GM10847 (cell line): Measurements from ENCODE around the gene INSIG1.
A peak's percentile ranks its signal among the peaks of the same experiment; 100 is the strongest.

Source experiments
- POLR2A ChIP-seq: IDR thresholded peaks from 2 replicates; pipeline ENCODE4 v1.6.1; 2011; ENCODE audit not compliant: insufficient read length; ENCODE audit errors: extremely low read depth

The INSIG1 gene

DNA sequence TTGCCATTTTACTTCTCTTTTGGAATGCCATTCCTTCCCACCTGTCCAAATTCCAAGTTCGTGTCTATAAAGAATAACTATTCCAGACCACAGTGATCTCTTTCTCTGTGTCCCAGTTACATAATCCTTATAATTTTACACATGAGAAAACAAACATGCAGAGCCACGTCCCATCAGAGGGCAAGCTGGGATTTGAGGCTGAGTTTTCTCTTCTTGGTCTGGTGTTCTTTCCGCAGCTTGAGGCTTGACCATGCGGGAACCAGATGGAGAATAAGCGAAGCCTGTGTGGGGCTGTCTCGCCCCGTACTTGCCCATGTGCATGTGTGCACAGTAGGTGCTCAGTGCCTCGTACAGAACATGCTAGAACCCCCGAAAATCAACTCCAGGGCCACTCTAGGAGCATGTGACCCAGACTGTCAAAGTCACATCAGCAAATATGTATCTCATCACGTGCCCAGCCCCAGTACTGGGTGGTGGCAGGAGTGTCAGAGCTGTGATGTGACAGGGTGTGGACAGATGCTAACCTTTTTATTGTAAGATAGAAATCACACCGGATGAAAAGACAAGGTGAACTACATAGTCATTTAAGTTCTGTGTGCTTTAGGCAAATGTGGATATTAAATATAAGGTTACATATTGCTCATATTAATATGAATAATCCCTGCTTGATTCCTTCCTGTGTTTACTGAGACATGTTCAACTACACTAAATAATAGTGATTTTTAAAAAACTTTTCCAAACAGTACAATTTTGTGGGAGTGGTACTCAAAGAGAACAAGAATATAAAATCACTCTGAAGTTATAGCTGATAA lies 3.2 kb downstream of the INSIG1 start:
- TF ChIP-seq POLR2A, result no peak

DNA sequence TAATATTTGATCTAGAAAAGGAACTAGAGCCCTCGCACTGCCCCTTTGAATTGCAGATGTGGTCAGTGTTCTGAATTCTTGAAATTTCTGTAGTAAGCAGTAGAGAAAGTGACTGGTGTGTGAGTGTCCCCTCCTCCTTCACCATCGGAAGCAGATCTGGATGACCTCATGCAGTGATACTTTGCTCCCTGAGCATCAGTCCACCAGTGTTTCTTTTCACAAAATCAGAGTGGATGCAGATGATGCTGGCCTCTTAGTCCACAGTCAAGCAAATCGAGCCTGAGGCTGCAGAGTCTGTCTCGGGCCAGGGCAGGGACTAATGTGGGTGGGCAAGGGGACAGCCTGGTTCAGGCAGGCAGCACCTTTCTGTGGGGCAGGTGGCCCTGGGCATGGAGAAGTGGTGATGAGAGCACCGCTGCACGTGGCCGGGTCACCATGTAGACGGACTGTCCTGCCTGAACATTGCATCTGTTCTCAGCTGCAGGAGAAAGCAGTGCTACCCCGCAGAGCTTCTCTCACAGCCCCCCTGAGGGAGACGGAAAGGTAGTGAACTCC lies 5.4 kb downstream of the INSIG1 start:
- TF ChIP-seq POLR2A, result no peak

DNA sequence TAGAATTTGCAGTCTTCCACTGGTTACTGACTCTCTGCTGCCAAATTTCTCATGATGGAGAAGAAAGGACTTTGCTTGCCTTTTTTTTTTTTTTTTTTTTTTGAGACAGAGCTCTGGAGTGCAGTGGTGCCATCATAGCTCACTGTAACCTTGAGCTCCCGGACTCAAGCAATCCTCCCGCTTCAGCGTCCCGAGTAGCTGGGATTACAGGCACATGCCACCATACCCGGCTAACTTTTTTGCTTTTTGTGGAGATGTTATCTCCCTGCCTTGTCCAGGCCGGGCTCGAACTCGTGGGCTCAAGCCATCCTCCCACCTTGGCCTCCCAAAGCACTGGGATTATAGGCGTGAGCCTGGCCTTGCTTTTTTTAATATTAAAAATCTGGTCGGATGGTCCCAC lies 6.2 kb downstream of the INSIG1 start:
- TF ChIP-seq POLR2A, result no peak

DNA sequence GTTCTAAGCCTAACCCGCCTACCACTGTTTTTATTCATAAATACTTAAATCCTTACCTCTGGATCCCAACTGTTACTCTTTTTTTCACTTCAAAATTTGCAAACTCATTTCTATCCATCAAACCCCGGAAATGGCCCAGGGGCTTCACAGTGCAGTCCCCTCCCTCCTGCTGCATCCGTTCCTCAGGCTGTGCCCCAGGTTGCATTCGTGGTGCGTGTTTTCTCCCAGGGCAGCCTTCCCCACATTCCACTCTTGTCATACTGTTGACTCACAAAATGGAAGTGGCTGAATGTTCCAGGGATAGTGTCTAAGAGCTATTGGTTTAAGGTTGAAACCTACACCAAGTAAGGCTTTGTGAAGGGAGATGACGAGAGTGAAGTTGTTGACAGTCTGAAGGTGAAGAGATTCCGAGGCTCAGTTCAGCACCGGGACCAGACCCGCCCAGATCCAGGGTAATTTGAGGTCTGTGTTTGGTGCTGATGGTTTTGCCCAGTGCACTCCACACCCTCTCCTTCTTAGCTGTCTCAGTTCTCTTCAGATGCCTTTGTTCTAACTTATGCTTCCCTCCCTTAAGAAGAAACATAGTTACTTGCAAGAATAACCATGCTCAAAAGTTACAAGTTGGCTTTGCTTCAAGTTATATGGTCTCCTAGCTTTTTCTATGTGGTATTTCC lies 7.7 kb downstream of the INSIG1 start:
- no peak for TF ChIP-seq POLR2A

DNA sequence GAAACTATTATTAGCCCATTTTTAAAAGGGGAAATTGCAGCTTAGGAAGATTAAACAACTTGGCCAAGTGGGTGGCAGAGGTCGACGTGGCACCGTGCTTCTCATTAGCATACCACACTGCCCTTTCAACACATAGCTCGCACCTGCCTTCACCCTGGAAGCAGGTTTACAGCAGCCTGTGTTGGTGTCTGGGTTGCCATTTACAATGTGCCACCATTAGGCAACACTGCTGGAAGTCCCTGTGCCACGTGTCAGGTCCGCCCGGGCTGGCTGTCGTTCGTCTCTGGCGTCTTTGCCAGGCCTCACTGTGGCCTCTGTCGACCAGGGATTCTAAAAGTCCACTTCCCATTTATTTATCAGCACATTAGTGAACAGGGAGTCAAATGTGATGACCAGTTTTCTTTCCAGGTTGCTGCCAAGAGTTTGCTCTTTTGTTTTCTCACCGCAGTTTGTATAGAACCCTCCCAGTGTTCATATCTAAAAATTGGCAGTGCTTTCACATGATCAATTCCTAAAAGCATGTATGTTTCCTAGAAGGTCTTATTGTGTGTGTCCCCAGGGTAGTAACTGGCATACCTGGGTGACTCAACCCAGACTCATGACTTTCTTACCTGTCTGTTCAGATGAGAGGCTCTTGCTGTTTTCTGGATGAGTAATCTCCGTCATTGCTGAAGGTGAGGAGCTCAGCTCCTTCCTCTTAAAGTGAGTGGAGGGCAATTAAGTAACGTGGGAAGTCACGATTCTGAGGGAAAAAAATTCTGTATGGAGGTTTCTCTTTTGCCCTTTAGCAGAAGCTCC lies 9.2 kb downstream of the INSIG1 start:
- no peak for TF ChIP-seq POLR2A

DNA sequence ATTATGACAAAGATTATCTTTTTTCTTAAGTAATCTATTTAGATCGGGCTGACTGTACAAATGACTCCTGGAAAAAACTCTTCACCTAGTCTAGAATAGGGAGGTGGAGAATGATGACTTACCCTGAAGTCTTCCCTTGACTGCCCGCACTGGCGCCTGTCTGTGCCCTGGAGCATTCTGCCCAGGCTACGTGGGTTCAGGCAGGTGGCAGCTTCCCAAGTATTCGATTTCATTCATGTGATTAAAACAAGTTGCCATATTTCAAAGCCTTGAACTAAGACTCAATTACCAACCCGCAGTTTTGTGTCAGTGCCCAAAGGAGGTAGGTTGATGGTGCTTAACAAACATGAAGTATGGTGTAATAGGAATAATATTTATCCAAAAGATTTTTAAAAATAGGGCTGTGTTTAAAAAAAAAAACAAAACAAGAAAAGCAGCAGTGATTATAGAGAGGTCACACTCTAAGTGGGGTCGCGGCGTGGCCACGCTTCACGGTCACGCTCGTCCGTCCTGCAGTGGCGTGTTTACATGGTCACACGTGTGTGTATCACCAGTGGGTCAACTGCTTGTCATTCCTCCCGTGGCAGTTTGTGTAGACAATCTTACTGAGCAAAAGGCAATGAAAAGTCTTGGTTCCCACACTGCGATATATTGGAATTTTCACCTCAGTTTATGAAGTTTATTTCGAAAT lies 10.8 kb downstream of the INSIG1 start:
- TF ChIP-seq POLR2A, result peak; percentile 14

DNA sequence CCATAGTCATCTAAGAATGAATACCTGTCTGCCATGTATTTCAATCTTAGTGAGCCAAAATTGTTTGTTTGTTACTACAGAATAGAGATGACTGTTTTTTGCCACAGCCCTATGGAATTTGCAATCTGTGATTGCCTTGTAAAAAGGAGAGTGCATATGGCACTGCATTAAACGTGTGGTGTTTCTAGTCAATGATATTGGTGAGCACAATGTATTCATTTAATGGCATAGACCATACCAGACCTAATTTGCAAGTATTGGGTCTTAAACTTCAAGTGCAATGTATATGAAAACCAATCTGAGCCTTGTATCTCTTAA lies 11.3 kb downstream of the INSIG1 start:
- peak; percentile 5 for TF ChIP-seq POLR2A

DNA sequence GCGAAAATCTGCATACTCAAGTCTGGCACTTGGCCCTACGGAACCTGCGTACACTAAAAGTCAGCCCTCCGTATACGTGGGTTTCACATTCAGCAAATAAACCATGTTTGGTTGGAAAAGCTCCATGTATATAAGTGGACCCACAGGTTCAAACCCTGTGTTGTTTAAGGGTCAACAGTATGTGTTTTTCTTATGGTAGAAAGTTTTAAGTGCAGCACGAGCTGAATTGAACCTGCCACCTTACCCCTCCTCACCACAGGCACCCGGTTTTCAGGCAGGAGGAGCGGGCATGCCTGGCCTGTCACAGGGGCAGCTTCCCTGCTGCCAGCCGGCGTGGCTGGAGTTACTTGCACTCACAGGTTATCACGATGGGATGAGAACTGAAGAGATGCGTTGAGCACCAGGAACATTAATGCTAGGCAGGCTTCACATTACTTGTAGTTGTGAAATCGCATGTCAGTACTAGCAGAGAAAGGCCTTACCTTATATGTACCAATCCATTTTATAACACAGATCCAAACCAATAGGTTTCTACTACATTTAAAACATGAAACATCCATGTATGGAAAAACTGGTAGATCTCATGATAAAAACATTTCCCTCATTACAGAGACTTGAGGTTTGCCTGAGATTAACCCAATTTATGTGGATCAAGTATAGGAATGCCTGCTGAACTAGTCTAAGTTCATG lies 12.9 kb downstream of the INSIG1 start:
- no peak for TF ChIP-seq POLR2A

DNA sequence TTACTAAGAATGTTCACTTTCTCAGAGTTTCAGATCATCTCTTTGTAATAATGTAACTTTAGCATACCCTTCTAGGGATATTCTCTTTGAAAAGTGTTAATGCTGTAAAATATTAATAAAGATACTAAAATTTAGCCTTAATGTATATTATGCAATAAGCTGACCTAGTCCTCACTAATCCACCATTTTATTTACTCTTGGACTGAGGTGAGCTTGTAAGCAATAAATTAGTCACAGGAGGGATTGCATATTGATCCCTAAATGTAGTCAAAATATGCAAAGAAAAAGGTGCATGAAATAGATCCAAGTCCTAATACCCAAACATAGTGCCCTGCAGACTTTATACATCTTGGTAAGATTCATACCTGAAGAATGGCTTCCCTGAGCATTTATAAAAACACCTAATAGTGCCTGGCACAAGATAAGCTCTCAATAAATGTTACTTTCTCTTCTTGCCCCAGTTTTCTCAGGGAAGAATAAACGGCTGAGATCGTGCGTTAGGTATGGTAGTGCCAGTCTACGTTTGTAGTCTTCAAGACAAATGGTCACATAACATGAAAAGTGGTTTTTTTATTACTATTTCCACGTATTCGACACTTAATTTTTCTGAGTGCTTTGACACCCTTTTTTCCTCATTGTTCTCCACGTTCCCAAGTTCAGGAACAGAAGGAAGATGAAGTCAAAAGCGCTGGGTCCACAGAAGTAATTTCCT lies 14.3 kb downstream of the INSIG1 start:
- no peak for TF ChIP-seq POLR2A

DNA sequence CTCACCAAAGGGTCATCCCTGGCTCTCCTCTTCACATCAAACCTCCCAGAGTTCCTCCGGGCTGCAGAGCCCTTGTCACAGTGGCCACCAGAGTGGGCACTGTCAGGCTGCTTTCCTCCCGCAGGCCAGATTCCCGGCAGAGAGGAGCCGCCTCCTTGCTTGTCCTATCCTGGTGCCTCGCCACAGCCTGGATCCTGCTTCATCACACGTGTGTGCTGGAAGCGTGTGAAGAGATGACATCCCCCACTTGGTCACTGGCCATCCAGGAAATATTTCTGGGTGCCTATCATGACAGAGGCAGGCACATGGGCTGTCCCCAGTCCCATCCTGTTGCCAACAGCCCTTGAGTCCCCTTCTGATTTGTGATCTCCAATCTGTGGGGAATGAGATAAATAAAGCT lies 15.0 kb downstream of the INSIG1 start:
- TF ChIP-seq POLR2A, result no peak

DNA sequence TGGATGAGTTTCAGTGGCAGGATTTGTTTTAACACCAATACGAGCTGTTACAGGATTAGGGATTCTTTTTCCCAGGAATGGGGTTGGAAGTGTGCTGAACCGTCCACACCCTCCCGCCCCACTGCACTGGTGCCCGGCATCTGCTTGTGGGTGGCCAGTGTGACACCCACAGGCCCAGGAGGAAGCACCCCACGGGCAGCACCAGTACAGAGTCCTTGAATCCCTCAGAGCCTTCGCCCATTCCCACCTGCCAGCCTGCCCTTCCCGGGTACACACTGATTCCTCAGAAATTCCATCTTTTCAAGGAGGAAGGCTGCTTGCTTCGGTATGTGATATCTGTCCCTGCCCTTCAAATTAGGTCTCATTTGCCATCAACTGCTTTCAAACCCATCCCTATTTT lies 15.4 kb downstream of the INSIG1 start:
- no peak for TF ChIP-seq POLR2A

DNA sequence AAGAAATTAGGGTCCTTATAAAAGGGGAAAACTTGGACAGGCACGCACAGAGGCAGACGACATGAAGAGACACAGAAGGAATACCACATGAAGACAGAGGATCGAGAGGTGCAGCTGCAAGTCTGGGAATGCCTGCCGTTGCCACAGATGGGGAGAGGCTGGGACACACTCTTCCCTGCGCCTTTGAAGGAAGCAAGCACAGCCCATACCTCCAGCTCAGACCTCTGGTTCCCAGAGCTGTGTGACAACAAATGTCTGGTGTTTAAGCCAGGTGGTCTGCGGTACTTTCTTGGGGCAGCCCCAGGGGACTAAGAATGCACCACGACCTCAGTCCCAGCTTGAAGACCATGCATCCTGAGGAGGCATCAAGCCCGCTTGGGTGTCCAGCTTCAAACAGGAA lies 18.3 kb downstream of the INSIG1 start:
- TF ChIP-seq POLR2A, result no peak

DNA sequence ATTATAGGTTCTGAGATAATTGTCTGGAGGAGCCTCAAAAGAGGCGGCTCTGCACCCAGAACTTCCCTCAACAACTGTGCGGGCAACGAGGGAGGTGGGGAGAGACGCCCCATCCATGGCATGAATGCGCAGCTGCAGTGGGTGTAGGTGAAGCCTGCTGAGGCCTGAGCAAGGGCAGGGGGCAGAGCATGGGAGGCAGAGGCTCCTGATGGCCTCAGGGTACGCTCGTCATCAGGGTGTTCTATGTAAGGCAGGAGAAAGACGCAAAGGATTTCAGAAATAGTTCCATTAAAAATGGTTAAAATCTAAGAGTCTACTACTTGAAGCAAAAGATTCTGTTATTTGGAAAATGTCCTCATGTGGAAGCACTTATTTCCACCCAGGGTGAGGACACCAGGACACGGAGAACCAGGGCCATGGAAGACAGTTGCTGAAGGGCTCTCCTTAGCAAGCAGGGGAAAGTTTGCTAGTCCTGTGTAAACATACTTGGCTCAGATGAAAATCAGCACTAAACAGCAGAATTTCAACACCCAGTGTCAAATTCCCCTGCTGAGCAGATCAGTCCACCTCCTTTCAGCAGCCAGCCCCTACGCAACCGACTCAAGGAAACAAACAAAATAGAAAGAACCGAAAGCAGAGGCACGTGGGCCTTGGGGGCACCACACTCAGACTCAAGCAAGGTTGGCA lies 18.9 kb downstream of the INSIG1 start:
- TF ChIP-seq POLR2A, result no peak

DNA sequence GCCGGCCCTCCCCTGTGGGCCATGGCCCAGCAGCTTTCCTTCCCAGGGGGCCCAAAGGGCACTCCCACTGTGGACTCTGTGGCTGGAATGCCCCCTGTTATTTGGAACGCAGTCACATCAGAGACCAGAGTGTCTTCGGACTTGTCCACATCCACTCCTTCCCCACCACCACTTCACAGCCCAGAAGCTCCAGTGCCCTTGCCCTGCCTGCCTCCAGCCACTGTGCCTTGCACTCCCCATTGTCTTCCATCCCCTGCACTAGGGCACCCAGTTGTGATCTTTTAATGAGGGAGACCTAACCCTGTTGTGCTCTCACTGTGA lies 19.4 kb downstream of the INSIG1 start:
- no peak for TF ChIP-seq POLR2A

DNA sequence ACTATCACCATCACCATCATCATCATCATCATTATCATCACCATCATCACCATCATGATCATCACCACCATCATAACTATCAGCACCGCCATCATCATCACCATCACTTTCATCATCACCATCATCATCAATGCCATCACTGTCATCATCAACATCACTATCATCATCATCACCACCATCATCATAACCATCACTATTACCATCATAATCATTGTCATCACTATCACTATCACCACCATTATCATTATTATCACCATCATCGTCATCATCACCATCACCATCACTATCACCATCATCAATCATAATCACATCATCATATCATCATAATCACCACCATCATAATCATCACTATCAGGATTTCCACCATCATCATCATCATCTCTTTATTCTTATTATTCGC lies 20.6 kb downstream of the INSIG1 start:
- TF ChIP-seq POLR2A, result no peak
